GM18868 (cell line): ENCODE results near the gene TPST1.
"Not testable (repeated sequence)": the region's sequence is repeated elsewhere in the genome, so short reads cannot be mapped to it uniquely, and the experiment has no call there.

Experiments
- ATAC-seq: cut with Tn5 transposase; IDR thresholded peaks from one replicate; pipeline ENCODE4 v1.9.1; 2021; ENCODE audit warnings: mild to moderate bottlenecking, moderate library complexity; ENCODE audit not compliant: unreplicated experiment

TPST1 gene

DNA sequence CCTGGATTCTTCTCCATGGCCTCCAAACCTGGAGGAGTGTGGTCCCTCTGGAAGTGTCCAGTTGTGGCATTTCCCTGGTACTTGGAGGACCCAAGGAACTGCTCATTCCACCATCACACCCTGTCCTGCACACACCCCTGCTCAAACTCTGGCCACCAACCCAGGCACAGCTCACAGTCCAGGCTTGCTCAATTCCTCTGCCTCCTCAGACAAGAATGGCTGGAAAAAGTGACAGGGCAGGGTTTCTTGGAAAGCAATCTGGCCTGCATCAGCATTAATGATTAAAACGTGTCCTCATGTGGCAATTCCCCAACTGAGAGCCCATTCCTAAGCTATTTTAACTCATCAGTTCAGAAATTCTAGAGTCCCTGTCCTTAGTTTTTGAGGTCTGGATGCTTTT, 17.2 kb upstream of the TPST1 start:
- ATAC-seq, result no peak

- ATAC-seq, result no peak
Observed at GRCh38 chr7:66188645-66189044, 16.5 kb upstream of the TPST1 start.

- ATAC-seq, result no peak
Observed at GRCh38 chr7:66189695-66190503, 15.2 kb upstream of the TPST1 start.

GRCh38 chr7:66190504-66190857, 14.7 kb upstream of the TPST1 start:
- ATAC-seq, result no peak

- no peak for ATAC-seq
Observed at GRCh38 chr7:66193146-66193725, 11.9 kb upstream of the TPST1 start.

DNA sequence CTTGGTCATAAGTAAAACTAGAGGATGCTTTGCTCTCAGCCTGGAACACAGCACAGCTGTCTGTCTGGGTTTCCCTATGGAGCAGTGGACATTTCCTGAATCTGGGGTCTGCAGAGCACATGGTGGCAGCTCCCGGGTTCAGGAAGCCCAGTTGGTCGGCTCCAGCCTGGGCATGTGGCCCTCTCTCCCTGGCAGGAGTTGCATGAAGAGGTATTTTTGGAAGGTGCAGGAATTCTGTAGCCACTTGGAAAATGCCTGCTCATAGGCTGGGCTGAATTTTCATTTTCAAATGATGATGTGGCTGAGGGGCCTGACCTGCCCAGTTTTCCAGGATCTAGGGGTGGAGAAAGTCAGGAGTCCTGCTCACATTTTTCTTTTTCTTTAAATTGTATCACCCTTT, 6.7 kb upstream of the TPST1 start:
- ATAC-seq, result no peak

DNA sequence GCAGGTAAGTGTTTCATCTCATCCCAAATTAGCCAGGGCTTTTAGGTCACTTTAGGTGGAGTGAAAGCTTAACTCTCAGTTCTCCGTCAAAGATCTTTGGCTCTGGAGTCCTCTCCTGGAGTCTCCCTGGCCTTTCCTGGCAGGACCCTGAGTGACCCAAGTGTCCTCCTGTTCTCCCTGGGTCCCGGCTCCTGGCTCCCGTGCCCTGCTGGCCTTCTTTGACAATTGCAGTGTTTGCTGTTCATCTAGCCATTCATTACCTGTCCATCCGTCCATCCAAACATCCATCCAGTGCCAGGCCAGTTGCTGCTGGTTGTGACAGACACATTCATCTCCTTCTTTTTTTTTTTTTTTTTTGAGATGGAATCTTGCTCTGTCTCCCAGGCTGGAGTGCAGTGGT, 6.2 kb upstream of the TPST1 start:
- no peak for ATAC-seq

- no peak for ATAC-seq
Observed at GRCh38 chr7:66202441-66202840, 2.7 kb upstream of the TPST1 start.

DNA sequence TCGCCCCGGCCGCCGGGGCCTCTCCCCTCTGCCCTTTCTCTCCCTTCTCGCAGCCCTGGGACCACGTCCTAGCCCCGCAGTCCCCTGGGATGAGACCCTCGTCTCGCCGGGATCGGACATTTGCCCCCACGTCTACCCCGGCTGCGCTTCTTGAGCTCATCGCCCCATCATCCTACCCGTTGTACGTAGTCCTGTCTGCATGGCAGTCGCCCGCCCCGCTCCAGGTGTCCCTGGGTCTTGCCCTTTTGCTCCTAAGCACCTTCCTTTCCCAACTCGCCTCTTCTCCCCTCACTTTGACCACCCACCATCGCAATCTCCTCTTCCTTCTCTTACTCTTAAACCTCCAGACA, 582 bp downstream of the TPST1 start:
- ATAC-seq, result no peak

DNA sequence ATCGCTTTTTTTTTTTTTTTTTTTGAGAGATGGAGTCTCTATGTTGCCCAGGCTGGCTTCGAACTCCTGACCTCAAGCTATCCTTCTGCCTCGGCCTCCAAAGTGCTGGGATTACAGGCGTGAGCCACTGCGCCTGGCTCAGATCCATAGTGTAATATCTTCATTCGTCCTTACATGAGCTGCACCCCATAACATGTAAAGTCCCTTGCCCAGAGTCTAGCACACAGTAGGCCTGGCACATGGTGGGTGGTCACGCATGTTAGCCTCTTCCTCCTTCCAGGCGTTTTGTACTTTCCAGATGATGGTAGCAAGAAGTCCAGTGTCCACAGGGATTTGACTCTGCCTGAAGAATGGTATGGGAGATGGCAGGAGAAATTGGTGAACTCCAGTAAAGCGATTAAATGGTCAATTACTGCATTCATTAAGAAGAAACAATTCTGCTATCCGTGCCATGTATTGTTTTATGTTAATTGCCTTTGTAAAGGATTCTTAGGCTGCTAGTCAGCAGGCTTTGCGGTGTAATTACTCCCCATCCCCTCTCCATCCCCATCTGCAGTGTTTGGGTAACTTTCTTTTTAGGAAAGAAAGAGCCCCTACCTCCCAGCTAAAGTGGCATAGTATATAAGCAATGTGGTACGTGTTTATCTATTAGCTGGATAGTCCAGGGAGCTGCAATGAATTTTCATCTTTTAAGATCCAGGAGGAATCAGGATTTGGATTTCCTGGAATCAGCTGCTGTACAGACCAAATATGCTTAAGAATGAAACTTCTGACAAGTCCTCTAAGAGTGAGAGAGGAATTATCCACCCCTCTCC, 1.2 kb downstream of the TPST1 start:
- ATAC-seq, result no peak

DNA sequence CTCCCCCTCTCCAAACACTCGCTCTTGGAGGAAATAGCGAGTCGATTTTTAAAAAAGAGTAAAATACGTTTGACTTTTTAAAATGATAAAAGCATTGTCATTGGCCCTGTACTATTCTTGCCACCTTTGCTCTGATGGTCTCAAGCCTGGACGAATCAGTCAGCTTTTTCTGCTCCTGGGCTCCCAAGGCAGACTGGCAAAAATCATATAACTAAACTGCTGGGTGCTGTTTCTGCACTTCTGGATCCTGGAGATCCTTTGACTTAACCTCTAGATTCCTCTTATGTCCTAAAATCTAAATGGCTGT, 1.8 kb downstream of the TPST1 start:
- ATAC-seq, result no peak

GRCh38 chr7:66207540-66207939, 2.4 kb downstream of the TPST1 start:
- ATAC-seq, result no peak

GRCh38 chr7:66211429-66211828, 6.3 kb downstream of the TPST1 start:
- ATAC-seq, result no peak

- ATAC-seq, result no peak
Observed at GRCh38 chr7:66213637-66214036, 8.5 kb downstream of the TPST1 start.

- no peak for ATAC-seq
Observed at GRCh38 chr7:66216687-66217086, 11.6 kb downstream of the TPST1 start.

DNA sequence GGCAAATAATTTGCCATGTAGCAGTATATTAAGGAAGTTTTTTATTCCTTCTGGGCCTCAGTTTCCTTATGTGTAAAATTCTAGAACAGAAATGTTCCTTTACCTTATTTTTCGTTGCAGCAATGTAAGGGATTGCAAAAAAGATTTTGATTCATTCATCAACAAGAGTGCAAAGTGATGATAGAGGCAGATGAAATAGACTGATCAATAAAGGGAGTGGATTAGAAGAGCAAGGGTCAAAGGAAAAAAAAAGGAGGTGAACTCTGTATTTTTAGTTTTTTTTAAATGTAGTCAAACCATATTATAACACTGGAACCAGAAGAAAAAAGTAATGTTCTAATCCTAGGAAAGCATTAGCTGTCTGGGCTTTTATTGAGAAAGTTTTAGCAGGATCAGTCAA, 14.7 kb downstream of the TPST1 start:
- ATAC-seq, result no peak

GRCh38 chr7:66221442-66221841, 16.3 kb downstream of the TPST1 start:
- ATAC-seq, result no peak

DNA sequence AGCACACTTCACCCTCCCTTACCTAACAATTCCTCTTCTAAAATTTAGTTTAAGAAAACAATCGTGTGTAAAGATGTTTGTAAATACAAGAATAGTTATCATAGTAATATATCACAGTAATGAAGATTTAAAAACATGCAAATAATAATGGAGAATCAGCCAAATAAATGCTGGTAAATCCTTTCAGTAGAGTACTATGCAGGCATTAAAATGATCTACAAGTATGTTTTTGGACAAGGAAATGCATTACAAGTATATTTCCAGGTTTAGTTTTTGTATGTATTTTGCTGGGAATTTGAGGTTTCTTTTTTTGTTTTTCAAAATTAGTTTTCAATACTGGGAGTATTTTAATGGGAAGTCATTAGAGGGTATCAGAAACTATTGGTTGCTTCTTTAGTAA, 22.7 kb downstream of the TPST1 start:
- no peak for ATAC-seq

DNA sequence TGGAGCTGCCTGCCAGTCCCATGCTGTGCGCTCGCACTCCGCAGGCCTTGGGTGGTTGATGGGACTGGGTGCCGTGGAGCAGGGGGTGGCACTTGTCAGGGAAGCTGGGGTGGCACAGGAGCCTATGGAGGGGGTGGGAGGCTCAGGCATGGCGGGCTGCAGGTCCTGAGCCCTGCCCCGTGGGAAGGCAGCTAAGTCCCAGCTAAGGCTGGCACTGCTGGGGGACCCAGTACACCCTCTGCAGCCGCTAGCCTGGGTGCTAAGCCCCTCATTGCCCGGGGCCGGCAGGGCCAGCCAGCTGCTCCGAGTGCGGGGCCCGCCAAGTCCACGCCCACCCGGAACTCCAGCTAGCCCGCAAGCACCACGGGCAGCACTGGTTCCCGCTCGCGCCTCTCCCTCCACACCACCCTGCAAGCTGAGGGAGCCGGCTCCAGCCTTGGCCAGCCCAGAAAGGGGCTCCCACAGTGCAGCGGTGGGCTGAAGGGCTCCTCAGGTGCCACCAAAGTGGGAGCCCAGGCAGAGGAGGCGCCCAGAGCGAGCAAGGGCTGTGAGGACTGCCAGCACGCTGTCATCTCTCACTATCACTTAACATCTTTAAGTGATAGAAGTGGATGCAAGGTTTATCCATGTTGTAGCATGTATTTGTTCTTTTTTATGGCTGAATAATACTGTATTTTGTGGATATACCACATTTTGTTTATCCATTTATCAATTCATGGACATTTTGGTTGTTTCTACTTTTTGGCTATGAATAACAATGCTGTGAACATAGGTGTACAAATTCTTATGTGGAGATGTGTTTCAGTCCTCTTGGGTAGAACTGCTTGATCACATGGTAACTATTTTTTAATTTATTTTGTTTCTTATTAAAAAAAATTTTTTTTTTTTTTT, 26.4 kb downstream of the TPST1 start:
- not testable (repeated sequence) for ATAC-seq

- no peak for ATAC-seq
Observed at GRCh38 chr7:66233638-66234037, 28.5 kb downstream of the TPST1 start.

DNA sequence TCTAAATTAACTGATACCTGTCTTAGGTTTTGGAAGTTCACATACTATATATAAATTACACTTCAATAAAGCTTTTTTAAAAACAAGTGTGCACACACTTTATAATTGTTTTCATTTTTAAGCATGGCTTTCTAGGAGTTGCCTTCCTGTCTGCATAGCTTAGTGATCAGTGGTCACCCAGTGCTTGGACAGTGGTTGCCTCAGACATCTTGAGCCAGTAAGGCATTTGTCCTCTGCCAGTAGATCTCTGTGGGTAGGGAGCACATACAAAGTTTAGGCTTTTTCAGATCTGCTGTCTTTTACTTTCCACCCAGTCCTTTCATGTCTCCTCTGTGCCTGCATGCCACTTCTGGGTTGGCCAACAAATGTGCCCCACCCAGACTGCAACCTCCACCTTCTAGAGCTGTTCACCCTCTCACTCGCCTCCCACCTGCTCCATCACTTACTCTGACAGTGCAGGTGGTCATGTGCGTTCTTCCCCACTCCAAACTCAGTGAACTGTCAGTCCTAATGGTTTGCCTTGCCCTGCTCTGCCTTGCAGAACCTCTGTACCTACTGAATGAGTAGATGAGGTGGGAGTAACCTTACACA, 31.7 kb downstream of the TPST1 start:
- ATAC-seq, result no peak
